Activated naive CD4-positive, alpha-beta T cell treated with anti-CD3 and anti-CD28 coated beads, Interleukin-2, amount 50 U/mL, for 24 hours (primary cell): ENCODE measurements around the gene ARL14.

ENCODE experiments used
- H3K27ac Mint-ChIP-seq: one replicate; pipeline ENCODE4 v1.8.0; 2021; ENCODE audit warnings: mild to moderate bottlenecking, mixed read lengths
- H3K27me3 Mint-ChIP-seq: one replicate; pipeline ENCODE4 v1.8.0; 2021; ENCODE audit warnings: mixed read lengths
- H3K36me3 Mint-ChIP-seq: one replicate; pipeline ENCODE4 v1.8.0; 2021; ENCODE audit warnings: mixed read lengths
- H3K4me1 Mint-ChIP-seq: one replicate; pipeline ENCODE4 v1.8.0; 2021; ENCODE audit warnings: mixed read lengths
- H3K4me3 Mint-ChIP-seq: one replicate; pipeline ENCODE4 v1.8.0; 2021; ENCODE audit warnings: mild to moderate bottlenecking, mixed read lengths
- H3K9me3 Mint-ChIP-seq: one replicate; pipeline ENCODE4 v1.8.0; 2021; ENCODE audit warnings: mixed read lengths

The ARL14 gene

GRCh38 chr3:160676547-160677303 is at the start of gene ARL14:
Gene ARL14, plus strand, starts transcription at chr3:160677160. Its CDS starts 187 bp downstream, at chr3:160677347.
- Mint-ChIP-seq H3K27ac (no peak within 1 kb of the TSS), H3K36me3 (no peaks in the 10 kb centered on the region), H3K9me3 (no peaks in the 10 kb centered on the region), H3K27me3 (peaks cover 4% of the 10 kb centered on the region), H3K4me3 (no peak within 1 kb of the TSS), H3K4me1 (no peaks in the 10 kb centered on the region)

- H3K4me1 Mint-ChIP-seq = no peaks in the 10 kb centered on the region
- H3K4me3 Mint-ChIP-seq = no peak overlapping the region
- peaks cover 13% of the 10 kb centered on the region for H3K27me3 Mint-ChIP-seq
- no peaks in the 10 kb centered on the region for H3K9me3 Mint-ChIP-seq
- H3K36me3 Mint-ChIP-seq = no peaks in the 10 kb centered on the region
- no peak overlapping the region for H3K27ac Mint-ChIP-seq
Measured at GRCh38 chr3:160629491-160629890, 47.5 kb upstream of the ARL14 start.

- Mint-ChIP-seq H3K4me3 (no peak overlapping the region), H3K36me3 (no peaks in the 10 kb centered on the region), H3K27ac (no peak overlapping the region), H3K27me3 (peaks cover 10% of the 10 kb centered on the region), H3K9me3 (no peaks in the 10 kb centered on the region), H3K4me1 (no peaks in the 10 kb centered on the region)
Measured at GRCh38 chr3:160633361-160634083, 43.4 kb upstream of the ARL14 start.

DNA sequence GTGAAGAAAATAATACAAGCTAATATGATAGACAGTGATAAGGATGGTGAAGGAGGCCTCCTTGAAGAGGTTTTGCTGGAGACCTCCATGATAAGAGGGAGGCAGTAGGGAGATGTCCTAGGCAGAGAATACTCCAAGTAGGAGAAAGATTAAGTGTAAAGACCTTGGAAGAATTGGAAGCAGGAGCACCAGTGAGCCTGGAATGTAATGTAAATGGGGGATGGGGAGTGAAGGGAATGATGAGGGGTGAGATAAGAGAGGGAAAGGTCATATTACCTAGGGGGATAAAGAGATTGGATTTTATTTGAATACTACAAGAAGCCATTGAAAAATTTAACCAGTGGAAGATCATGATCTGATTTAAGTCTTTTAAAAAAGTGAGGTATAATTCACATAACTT is 41.7 kb upstream of the ARL14 start:
- Mint-ChIP-seq H3K27me3 (peaks cover 1% of the 10 kb centered on the region), H3K9me3 (no peaks in the 10 kb centered on the region), H3K27ac (no peak overlapping the region), H3K4me3 (no peak overlapping the region), H3K4me1 (no peaks in the 10 kb centered on the region), H3K36me3 (no peaks in the 10 kb centered on the region)

DNA sequence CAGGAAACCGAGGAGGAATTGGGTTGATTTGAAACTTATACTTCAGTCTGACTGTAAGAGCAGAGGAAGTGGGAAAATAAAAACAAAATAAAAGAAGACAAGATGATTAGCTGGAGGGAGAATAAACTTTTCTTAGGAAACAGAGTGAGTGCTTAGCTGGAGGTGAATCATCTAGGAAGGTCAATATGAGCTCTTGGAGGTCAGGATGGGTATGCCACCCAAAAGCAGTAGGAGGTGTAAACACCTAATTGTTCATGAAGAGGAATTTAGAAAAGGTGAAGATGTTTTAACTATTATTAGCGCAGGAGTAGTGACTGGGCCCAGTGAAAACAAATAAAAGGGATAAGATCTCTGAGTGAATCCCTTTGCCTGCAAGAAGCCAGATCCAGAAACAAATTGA is 39.9 kb upstream of the ARL14 start:
- Mint-ChIP-seq H3K4me3 (no peak overlapping the region), H3K27me3 (no peaks in the 10 kb centered on the region), H3K27ac (no peak overlapping the region), H3K36me3 (no peaks in the 10 kb centered on the region), H3K4me1 (no peaks in the 10 kb centered on the region), H3K9me3 (no peaks in the 10 kb centered on the region)

DNA sequence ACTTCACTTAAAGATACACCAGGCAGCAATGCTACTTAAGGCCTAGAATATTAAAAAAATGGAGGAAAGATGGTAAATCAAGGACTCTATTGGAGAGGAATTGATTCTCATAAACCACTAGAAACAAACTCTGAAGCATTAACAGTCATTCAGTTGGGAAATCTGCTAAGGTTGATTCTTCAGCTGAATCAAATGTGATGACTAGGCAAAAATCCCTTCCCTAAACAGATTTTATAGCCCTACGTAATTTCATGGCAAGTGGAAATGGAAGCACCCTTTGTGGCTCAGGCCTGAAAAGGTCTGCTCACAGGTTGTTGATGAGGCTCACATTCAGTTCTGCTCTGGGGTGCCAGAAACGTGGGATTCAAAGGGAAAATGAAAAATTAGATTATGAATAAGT is 38.8 kb upstream of the ARL14 start:
- no peaks in the 10 kb centered on the region for H3K36me3 Mint-ChIP-seq
- H3K9me3 Mint-ChIP-seq = no peaks in the 10 kb centered on the region
- no peak overlapping the region for H3K27ac Mint-ChIP-seq
- no peak overlapping the region for H3K4me3 Mint-ChIP-seq
- no peaks in the 10 kb centered on the region for H3K4me1 Mint-ChIP-seq
- H3K27me3 Mint-ChIP-seq = no peaks in the 10 kb centered on the region

DNA sequence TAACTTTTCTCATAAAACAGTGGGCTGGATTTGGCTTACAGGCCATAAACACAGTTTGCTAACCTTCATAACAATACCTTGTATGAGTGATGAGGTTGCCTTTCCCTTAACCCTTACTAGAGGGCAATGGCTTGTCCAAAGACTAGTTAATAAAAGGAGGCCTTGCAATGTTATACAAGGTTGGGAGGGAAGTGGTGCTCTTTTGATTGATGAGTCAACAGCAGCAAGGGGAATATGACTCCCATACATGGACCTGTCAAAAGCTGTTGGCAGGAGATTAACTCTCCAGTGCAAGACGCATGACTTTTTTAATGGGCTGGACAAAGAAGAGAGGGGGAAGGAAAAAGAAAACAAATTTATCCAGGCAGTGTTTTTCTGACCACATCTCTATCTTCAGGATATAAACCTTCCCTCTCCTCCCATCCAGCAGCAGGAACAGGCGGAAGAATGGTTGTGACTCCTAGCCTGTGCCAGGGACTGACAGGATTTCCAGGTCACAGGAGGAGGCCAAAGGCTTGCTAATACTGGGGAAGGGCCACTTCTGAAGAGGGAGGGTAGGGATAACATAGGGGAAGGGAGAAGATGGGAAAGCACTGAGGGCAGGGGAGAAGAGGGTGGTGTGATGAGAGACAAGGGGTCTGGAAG is 35.2 kb upstream of the ARL14 start:
- no peaks in the 10 kb centered on the region for H3K36me3 Mint-ChIP-seq
- no peak overlapping the region for H3K4me3 Mint-ChIP-seq
- H3K9me3 Mint-ChIP-seq = no peaks in the 10 kb centered on the region
- no peaks in the 10 kb centered on the region for H3K27me3 Mint-ChIP-seq
- H3K27ac Mint-ChIP-seq = no peak overlapping the region
- no peaks in the 10 kb centered on the region for H3K4me1 Mint-ChIP-seq

GRCh38 chr3:160643994-160644393 is 33.0 kb upstream of the ARL14 start:
- H3K36me3 Mint-ChIP-seq = no peaks in the 10 kb centered on the region
- no peaks in the 10 kb centered on the region for H3K4me1 Mint-ChIP-seq
- no peak overlapping the region for H3K27ac Mint-ChIP-seq
- no peak overlapping the region for H3K4me3 Mint-ChIP-seq
- no peaks in the 10 kb centered on the region for H3K9me3 Mint-ChIP-seq
- H3K27me3 Mint-ChIP-seq = no peaks in the 10 kb centered on the region

DNA sequence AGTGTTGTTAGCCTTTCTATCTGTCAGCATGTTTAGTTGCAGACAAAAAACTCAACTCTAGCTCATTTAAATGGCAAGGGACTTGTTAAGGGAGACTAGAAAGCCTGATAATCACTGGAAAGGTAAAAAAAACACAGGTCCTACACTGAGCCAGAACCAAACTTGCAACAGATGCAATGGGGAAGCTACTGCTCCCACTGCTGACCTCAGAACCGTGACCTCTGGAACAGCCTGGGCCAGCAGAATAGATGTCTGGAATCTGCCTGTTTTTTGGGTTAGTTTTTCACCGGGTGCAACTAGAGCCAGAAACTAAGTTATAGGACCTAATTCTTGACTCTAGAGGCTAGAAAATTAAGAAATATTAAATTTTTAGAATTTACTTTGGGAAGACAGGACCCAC is 32.5 kb upstream of the ARL14 start:
- no peaks in the 10 kb centered on the region for H3K36me3 Mint-ChIP-seq
- H3K27me3 Mint-ChIP-seq = no peaks in the 10 kb centered on the region
- no peaks in the 10 kb centered on the region for H3K4me1 Mint-ChIP-seq

DNA sequence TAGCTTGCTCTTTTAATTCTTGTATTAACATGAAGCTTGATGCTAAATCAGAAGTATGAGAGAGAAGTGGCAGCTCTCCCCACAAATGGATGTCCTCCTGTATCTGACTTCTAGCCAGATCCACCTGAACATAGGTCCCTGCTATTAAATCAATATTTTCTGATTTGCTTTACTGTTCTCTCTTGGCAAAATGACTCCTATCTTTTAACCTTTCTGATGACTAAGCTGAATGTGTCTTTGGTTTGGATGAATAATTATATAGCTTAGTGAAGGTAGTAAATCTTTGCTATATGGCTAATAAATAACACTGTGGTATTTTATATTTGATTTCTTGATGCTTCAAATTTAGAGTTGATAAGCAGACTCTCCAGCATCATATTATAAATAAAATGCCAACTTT is 28.3 kb upstream of the ARL14 start:
- no peak overlapping the region for H3K27ac Mint-ChIP-seq
- H3K27me3 Mint-ChIP-seq = no peaks in the 10 kb centered on the region

More for the DNA sequence above, 32.5 kb upstream of the ARL14 start:
- Mint-ChIP-seq H3K9me3 (no peaks in the 10 kb centered on the region), H3K27ac (no peak overlapping the region), H3K4me3 (no peak overlapping the region)

GRCh38 chr3:160649596-160649995 is 27.4 kb upstream of the ARL14 start:
- Mint-ChIP-seq H3K27me3 (no peaks in the 10 kb centered on the region), H3K4me3 (no peak overlapping the region), H3K27ac (no peak overlapping the region), H3K9me3 (no peaks in the 10 kb centered on the region), H3K36me3 (no peaks in the 10 kb centered on the region), H3K4me1 (no peaks in the 10 kb centered on the region)

More for the DNA sequence above, 28.3 kb upstream of the ARL14 start:
- Mint-ChIP-seq H3K36me3 (no peaks in the 10 kb centered on the region), H3K9me3 (no peaks in the 10 kb centered on the region), H3K4me1 (no peaks in the 10 kb centered on the region), H3K4me3 (no peak overlapping the region)

DNA sequence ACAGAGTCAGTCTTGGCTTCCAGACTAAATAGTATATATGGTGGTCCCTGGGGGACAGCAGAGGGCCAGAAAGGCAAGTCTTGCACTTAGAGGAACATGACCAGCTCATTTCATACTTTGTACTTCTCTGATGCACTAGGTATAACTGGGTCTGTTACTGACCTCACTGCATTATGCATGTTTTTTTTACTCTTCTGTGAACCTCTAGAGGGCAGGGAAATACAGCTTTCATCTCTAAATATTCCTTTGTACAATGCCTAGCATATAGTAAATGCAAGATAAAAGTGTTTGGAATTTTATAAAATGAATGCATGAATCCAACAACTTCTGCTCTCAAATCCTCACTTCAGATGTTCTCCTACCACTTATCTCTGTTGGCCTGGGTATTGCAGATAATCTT is 23.4 kb upstream of the ARL14 start:
- Mint-ChIP-seq H3K27me3 (peaks cover 3% of the 10 kb centered on the region), H3K9me3 (no peaks in the 10 kb centered on the region)

GRCh38 chr3:160660902-160661301 is 16.1 kb upstream of the ARL14 start:
- Mint-ChIP-seq H3K27ac (no peak overlapping the region), H3K27me3 (peaks cover 8% of the 10 kb centered on the region), H3K4me3 (no peak overlapping the region), H3K9me3 (no peaks in the 10 kb centered on the region), H3K4me1 (peaks cover 5% of the 10 kb centered on the region), H3K36me3 (no peaks in the 10 kb centered on the region)

More for the DNA sequence above, 23.4 kb upstream of the ARL14 start:
- H3K4me3 Mint-ChIP-seq = no peak overlapping the region
- H3K36me3 Mint-ChIP-seq = no peaks in the 10 kb centered on the region
- no peak overlapping the region for H3K27ac Mint-ChIP-seq
- H3K4me1 Mint-ChIP-seq = no peaks in the 10 kb centered on the region

- H3K36me3 Mint-ChIP-seq = no peaks in the 10 kb centered on the region
- H3K4me3 Mint-ChIP-seq = no peak overlapping the region
- peaks cover 8% of the 10 kb centered on the region for H3K27me3 Mint-ChIP-seq
- no peak overlapping the region for H3K27ac Mint-ChIP-seq
- H3K4me1 Mint-ChIP-seq = peaks cover 7% of the 10 kb centered on the region
- no peaks in the 10 kb centered on the region for H3K9me3 Mint-ChIP-seq
Measured at GRCh38 chr3:160661660-160662059, 15.3 kb upstream of the ARL14 start.

DNA sequence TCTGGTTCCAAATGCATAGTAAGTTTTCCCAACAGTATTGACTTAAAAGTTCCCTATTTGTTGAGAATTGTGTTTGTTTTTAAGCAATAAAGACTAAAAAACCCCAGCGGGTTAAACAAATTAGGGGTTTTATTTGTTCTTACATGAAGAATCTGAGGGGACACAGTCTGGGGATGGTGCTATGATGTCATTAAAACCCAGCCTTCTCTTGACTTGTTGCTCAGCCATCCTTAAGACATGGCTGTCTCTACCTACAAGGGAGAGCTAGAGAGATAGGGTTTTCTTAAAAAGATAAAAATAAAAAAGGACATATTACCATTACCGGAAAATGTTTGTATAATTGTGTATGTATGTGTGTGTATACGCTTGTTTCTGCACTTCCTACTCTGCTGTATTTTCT is 11.7 kb upstream of the ARL14 start:
- H3K27ac Mint-ChIP-seq = no peak overlapping the region
- H3K27me3 Mint-ChIP-seq = peaks cover 10% of the 10 kb centered on the region
- no peaks in the 10 kb centered on the region for H3K36me3 Mint-ChIP-seq
- no peak overlapping the region for H3K4me3 Mint-ChIP-seq
- H3K9me3 Mint-ChIP-seq = no peaks in the 10 kb centered on the region
- peaks cover 7% of the 10 kb centered on the region for H3K4me1 Mint-ChIP-seq
